ENCODE results near the gene RDX.
"Not testable (repeated sequence)": the region's sequence is repeated elsewhere in the genome, so short reads cannot be mapped to it uniquely, and the experiment has no call there.

Gene RDX

GRCh38 chr11:110269996-110270395, 26.4 kb downstream of the RDX start:
- DNase-seq = no peak

GRCh38 chr11:110268441-110268840, 28.0 kb downstream of the RDX start:
- DNase-seq = no peak

DNA sequence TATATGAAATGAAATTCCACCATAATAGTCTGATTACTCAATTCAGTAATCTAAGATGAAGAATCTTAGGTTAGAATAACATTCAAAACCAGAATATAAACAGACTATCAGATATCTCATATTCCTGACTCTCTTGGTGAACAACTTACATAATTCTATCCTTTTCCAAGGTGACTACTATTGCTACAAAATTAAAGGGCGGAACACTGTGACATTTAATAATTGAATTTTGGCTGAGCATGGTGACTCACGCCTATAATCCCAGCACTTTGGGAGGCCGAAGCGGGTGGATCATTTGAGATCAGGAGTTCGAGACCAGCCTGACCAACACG, 34.4 kb downstream of the RDX start:
- no peak for DNase-seq

DNA sequence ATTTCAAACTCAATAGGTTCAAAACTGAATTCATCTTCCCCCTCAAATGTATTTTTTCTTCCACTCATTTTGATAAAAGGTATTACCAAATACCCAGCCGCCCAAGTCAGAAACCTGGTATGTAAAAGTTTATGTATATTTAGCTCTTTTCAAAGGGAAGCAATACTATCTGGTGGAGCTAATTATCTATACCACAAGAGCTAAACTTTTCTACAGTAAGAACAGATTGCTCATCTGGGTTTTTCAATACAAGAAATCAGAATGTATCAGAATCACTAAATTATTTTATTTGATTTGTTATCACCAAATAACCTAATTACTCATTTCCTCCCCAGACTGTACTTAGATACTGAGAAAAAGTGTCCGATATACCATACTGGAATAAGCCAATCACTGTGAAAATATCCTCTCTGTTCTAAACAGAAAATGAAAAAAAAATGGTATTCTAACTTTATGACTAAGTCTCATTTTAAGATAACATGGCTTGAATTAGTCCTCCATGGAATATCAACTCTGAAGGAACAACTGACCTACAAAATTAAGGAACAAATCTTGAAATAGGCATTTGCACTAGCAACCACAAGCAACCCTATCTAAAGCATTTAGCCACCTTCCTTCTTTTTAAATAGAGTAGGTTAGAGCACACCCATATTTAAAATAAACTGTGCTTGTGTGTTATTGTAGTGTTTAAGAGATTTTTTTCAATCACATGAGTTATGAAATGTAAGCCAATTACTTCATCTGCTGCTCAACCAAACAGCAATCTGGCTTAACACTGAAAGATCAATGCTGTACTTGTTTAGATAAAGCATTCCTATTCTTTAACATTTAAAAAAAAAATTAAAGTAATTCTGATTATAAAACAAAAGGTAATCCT, 35.0 kb downstream of the RDX start:
- DNase-seq = no peak

DNA sequence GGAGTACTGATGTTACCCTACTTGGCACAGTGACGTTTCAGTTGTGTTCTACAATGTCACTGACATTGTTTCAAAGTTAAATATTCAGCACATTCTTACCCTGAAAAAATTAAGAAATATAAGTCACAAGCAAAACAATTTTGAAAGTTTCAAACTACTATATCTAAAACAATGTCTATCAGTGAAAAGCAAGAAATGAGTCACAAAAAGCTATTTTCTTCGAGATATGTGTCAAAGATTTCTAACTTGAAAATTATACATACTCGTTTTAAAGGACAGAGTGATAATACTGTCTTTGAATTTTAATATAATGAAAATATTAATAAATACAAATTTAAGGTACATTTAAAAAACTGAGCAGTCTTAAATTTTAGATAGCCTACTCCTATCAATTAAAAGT, 42.9 kb downstream of the RDX start:
- DNase-seq = no peak

DNA sequence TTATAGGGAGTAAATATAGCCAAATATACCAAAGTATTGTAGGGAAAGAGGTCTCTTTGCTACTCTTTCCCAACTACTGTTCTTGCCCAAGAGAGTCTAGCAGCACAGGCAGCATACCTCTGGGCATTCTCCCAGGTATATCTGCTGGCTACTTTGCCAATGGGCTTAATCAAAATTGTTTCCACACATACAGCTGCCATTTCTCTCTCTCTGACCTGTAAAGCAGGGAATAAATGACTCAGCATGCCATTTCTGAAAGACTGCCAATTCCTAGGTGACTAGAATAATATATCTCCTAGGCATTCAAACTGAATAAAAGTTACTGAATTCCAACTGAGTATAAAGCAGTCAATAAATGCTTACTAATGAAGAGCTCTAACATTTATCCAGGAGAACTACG, 44.6 kb downstream of the RDX start:
- peak; percentile 56 for DNase-seq

DNA sequence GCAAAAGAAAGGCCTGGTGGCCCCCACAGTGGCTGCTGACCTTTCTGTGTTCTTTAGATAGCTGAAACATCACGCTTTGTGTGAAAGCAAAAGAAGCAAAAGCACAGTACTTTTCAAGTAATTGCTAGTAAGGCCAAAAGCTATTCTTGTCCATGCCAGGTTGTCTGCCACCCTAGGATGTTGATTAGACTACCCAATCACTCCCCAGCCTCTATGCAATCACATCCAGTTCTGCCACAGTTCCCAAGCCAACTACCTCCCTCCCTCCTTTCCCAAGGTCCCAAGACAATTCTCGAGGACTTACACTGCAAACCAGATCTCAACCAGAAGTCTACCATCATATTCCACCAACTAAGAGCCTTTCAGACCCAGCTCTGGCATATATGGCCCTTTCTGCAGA, 46.2 kb downstream of the RDX start:
- no peak for DNase-seq

DNA sequence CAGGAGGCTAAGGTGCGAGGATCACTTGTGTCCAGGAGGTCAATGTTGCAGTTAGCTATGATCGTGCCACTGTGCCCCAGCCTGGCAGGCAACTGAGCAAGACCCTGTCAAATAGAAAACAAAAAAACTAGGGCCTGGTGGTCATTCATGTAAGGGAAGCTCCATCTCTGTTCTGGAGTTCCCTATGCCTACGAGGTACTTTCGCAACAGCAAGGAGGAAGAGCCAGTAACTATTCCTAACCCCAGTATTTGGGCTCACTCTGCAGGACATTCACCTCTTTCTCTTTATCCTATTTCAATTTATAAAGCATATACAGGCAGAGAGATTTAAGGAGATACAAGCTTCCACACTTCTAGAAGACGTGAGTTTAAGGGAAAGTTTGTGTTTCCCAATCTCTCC, 46.6 kb downstream of the RDX start:
- no peak for DNase-seq

DNA sequence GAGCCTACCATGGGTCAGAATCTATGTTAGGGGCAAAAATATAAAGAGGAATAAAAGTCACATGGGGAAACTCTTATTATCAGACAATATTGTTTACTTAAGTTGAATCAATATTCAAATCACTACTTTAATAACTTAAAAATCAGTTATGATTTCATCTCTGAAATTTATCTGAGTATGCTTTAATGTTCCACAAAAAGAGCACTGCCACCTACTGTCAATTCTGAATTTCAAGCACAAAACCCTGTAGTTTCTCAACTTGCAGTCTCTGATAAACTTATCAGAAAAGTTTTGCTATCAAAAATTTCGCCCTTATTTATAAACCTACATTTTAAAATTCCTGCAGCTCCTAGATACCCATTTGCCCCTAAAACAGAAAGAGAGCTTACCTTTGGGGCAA, 47.3 kb downstream of the RDX start:
- DNase-seq = no peak

- DNase-seq = no peak
Measured at GRCh38 chr11:110243791-110244190, 52.6 kb downstream of the RDX start.

DNA sequence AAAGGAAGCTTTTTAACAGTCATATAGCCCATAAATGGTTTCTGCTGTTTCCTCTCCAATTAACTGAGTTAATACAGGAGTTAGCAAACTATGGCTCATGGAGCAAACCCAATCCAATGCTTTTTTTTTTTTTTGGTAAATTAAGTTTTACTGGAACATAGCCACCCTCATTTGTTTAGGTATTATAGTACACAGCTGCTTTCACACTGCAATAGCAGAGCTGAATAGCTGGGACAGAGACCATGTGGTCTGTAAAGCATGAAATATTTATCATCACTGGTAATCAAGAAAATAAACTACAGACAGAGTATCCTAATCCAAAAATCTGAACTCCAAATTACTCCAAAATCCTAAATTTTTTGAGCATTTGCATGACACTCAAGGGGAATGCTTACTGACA, 53.7 kb downstream of the RDX start:
- DNase-seq = no peak

DNA sequence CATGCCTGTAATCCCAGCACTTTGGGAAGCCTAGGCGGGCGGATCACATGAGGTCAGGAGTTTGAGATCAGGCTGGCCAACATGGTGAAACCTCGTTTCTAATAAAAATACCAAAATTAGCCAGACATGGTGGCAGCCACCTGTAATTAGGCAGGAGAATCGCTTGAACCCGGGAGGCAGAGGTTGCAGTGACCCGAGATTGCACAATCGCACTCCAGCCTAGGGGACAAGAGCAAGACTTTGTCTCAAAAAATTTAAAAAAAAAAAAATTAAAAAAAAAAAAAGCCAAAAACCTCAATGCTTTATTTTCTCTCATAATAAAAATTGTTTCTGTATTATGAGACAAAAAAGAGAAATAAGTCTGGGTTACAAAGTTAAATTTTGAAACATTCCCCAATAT, 54.2 kb downstream of the RDX start:
- no peak for DNase-seq

DNA sequence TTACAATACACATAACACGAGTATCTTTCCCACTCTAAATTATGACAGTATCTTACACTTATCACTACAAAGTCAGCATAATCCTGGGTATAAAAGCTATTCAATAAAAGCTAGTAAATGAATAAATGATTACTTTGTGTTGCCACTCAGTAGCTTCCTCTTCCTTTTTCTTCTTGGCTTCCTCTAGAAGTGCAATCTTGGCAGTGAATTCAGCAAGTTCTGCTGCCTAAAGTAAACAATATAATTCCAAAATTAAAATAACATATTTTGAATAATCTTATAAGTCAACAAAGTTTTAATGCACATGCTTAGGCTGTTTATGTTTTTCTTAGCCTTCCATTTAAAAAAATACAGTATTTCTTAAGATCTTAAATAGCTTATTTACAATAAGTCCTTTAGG, 60.4 kb downstream of the RDX start:
- DNase-seq = no peak

DNA sequence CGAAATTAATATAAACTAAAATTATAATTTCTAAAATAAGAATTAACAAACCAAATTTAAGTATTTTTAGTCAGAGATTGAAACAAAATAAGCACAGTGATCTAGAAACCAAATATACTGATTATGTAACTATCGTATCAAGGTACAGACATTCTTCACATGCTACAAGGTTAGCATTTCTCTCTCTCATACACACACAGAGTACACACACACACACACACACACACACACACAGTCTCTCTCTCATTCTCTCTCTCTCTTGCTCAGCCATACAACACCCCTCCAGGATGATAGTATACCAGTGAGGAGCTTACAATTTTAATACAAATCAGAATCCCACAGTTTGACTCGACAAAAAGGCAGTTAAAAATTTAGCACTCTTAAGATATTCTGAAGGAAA, 66.0 kb downstream of the RDX start:
- no peak for DNase-seq

DNA sequence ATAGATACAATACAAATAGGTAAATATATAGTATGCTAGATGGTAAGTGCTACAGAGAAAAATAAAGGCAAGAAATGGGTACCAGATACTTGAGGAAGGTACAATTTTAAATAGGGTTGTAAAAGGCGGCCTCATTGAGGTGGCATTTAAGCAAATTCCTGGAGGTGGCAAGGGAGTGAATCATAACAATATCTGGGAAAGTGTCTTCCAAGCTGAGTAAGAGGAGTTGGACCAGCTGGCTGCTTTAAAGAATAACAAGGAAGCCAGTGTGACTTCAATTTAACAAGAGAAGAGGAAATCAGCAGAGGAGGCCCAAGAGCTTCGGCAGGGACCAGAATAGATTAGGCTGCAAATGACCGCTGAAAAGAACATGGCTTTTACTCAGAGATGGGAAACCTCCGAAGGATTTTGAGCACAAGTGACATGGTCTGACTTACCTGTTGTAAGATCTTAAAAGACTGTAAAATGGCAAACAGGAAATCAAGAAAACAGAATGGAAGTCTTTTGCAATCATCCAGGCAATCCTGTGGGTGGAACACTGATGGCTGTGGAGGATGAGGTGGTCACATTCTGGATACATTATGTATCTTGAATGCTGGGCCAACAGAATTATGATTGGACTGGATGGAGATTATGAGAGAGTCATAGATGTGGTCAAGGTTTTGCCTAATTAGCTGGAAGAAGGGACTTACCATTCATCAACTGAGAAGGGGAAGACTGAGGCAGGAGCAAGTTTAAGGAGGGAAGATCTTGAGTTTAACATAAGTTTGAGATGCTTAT, 77.2 kb downstream of the RDX start:
- peak; percentile 49 for DNase-seq

GRCh38 chr11:110217936-110218335, 78.5 kb downstream of the RDX start:
- no peak for DNase-seq

DNA sequence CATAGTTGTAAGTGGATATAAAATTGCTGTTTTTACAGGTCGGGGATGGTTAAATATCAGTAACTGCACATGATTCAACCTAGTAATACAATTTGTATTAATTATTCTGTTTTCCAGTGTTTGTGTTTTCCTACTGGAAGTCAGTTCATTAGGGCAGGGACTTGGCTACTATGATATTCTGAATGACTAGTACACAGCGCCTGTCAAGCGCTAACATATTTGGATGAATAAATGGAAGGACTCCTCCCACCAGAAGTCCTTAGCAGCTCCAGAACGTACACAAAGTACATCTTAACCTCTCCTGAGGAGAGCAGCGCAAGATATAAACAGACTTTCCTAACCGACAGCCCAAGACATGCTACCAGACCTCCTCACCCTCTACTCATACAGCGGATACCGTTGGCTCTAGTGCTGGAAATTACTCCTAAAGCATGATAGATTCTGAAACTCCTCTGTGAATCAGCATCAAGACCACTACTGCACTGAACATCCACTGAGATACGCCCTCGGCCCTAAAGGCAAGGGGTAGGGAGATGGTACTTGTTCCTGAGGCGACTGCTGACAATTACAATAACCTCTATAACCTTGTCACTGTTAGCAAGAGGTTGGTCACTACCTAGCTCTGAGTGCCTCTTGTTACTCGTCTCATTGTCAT, 79.1 kb downstream of the RDX start:
- no peak for DNase-seq

DNA sequence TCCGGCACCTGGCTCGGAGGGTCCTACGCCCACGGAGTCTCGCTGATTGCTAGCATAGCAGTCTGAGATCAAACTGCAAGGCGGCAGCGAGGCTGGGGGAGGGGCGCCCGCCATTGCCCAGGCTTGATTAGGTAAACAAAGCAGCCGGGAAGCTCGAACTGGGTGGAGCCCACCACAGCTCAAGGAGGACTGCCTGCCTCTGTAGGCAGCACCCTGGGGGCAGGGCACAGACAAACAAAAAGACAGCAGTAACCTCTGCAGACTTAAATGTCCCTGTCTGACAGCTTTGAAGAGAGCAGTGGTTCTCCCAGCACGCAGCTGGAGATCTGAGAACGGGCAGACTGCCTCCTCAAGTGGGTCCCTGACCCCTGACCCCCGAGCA, 87.1 kb downstream of the RDX start:
- DNase-seq = not testable (repeated sequence)

GRCh38 chr11:110208678-110209312, 87.6 kb downstream of the RDX start:
- DNase-seq = not testable (repeated sequence)

DNA sequence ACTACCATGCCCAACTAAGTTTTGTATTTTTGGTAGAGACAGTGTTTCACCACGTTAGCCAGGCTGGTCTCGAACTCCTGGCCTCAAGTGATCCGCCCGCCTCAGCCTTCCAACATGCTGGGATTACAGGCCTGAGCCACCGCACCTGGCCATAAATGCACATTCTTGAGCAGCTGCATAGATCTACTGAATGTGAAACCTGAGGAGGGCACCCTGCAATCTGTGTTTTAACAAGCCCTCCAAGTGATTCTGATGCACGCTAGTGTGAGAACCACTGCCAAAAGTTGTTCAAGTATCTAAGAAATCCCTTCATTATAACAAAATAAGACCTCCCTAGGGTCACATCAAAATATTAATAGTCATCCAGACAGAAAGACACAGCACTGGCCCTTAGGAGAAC, 89.3 kb downstream of the RDX start:
- DNase-seq = no peak

DNA sequence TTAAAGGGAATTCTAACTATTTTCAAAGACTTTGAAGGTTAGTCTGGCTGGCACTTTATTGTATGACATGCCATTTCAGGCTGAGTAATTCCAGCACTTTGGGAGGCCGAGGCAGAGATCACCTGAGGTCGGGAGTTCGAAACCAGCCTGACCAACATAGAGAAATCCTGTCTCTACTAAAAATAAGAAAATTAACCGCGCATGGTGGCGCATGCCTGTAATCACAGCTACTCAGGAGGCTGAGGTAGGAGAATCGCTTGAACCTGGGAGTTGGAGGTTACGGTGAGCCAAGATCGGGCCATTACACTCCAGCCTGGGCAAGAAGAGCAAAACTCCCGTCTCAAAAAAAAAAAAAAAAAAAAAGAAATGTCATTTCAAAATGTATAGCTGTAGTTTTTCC, 95.6 kb downstream of the RDX start:
- no peak for DNase-seq

DNA sequence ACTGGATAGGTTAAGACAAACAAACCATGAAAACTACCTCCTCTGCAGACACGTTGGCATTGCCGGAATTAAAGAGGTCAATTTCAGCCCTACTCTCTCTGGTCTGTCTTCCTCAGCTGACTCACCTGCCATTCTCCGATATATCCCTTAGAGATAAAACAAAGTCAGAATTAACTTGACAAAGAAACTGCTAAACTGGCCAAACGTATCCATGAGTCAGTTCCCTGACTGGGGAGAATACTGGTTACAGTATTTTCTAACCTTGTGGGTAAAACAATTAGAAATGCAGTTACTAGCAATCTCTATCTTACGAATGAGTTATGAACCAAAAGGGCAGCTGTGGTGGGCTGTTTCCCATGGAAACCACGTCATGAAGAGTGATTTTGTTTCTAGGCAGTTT, 96.2 kb downstream of the RDX start:
- no peak for DNase-seq

DNA sequence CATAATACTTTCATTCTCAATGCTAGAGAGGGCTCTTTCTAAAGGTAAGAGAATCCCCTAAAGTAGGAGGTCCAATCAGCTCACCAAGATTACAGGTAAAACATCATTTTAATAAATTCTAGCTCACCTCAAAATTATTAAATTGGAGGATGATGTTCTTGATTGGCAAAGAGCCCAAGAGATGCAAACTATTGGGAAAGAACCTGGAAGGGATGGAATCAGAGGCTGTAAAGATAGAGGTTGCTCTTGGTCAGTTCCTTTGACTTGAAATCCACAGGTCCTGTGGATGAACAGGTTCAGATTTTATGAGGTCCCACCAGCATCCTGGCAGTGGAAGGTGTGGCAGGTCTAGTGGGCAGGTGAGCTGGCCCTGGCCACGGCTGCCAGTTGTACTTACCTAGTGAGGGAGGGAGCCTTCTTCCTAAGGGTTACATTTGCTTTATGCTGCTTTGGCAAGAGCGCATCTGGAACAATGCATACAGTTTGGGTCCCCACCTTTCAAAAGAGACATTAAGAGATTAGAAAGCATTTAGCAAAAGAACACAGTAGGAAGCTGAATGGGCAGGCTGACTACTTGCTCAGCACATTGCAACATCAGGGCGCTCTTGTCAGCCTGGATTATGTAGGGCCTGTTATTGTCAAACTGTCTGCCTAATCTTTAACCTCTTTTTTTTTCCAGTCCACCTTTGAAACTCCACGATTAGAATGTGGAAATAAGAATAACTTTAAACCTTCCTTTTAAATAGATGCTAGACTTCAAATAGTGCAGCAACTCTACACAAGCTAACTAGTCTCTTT, 97.0 kb downstream of the RDX start:
- DNase-seq = no peak
